Subcutaneous adipose tissue (tissue), 4 donors: ENCODE measurements around the gene CDKL1. TPM values are rescaled to one million over a fixed set of nuclear protein-coding genes. Genes with fewer than 3 reads are reported as not detected.

ENCODE experiments used
- CTCF ChIP-seq: fragments of 450-650 bp; IDR thresholded peaks from one replicate; pipeline ENCODE4 v1.5.1; 2016; ENCODE audit warnings: low read depth, mild to moderate bottlenecking, control low read depth, antibody characterized with exemption, moderate library complexity
- total RNA-seq, 4 donors: library from RNA; depleted of rRNA; stranded (reverse); fragments of >200 nt; gene quantifications; one replicate each; pipeline ENCODE4 v1.1.0, GENCODE V29; 2016

Gene CDKL1
- total RNA-seq, 4 donors from 2014 or later, result 12.2 to 37.7 (median 31.4) TPM

GRCh38 chr14:50311337-50311971, 85.2 kb downstream of the CDKL1 start:
- TF ChIP-seq CTCF, result no peak

- no peak for TF ChIP-seq CTCF
Observed at GRCh38 chr14:50310445-50310844, 86.2 kb downstream of the CDKL1 start.

GRCh38 chr14:50308363-50308915, 88.2 kb downstream of the CDKL1 start:
- TF ChIP-seq CTCF, result no peak

GRCh38 chr14:50303744-50304471, 92.8 kb downstream of the CDKL1 start:
- no peak for TF ChIP-seq CTCF

GRCh38 chr14:50301914-50302313, 94.8 kb downstream of the CDKL1 start:
- TF ChIP-seq CTCF, result no peak

- no peak for TF ChIP-seq CTCF
Observed at GRCh38 chr14:50299585-50299984, 97.1 kb downstream of the CDKL1 start.

- TF ChIP-seq CTCF, result no peak
Observed at GRCh38 chr14:50290306-50290705, 106.4 kb downstream of the CDKL1 start.
